Stimulated activated CD4-positive, alpha-beta T cell treated with anti-CD3 and anti-CD28 coated beads, TNF-alpha, amount 100 ng/mL, for 4 hours (primary cell): ENCODE measurements around the gene H3-3A.
A peak's percentile ranks its signal among the peaks of the same experiment; 100 is the strongest.
"Not testable (repeated sequence)": the region's sequence is repeated elsewhere in the genome, so short reads cannot be mapped to it uniquely, and the experiment has no call there.

Experiments
- DNase-seq, 3 experiments: peaks; one replicate each; pipeline ENCODE4 v3.0.0-alpha.2; 2020; ENCODE audit warnings: low read depth in 3 of 3

The H3-3A gene

GRCh38 chr1:226085675-226086285, 23.3 kb downstream of the H3-3A start:
- DNase-seq: no peak

GRCh38 chr1:226086776-226087175, 24.3 kb downstream of the H3-3A start:
- no peak for DNase-seq

- DNase-seq: no peak
Measured at GRCh38 chr1:226091461-226091860, 28.9 kb downstream of the H3-3A start.

GRCh38 chr1:226092048-226092820, 29.7 kb downstream of the H3-3A start:
- DNase-seq: not testable (repeated sequence)

GRCh38 chr1:226092965-226093364, 30.4 kb downstream of the H3-3A start:
- no peak for DNase-seq

GRCh38 chr1:226093621-226094020, 31.1 kb downstream of the H3-3A start:
- no peak for DNase-seq

GRCh38 chr1:226094451-226094850, 31.9 kb downstream of the H3-3A start:
- DNase-seq: no peak

- no peak for DNase-seq
Measured at GRCh38 chr1:226095286-226095685, 32.8 kb downstream of the H3-3A start.

- no peak for DNase-seq
Measured at GRCh38 chr1:226097866-226098625, 35.5 kb downstream of the H3-3A start.

GRCh38 chr1:226098870-226099835, 36.6 kb downstream of the H3-3A start:
- DNase-seq: no peak

GRCh38 chr1:226100436-226101391, 38.2 kb downstream of the H3-3A start:
- DNase-seq: no peak

GRCh38 chr1:226104671-226105121, 42.2 kb downstream of the H3-3A start:
- DNase-seq: no peak

GRCh38 chr1:226107471-226108460, 45.2 kb downstream of the H3-3A start:
- no peak for DNase-seq

- no peak for DNase-seq
Measured at GRCh38 chr1:226108935-226109828, 46.7 kb downstream of the H3-3A start.

- peak; percentile 54 to 58 (median 55) for DNase-seq
Measured at GRCh38 chr1:226109829-226110248, 47.3 kb downstream of the H3-3A start.

- peak; percentile 21 to 50 (median 31) for DNase-seq
Measured at GRCh38 chr1:226110249-226111097, 48.0 kb downstream of the H3-3A start.
